Glutamatergic neuron (in vitro differentiated cells): ENCODE results near the gene KCNH2. TPM values are rescaled to one million over a fixed set of nuclear protein-coding genes. Genes with fewer than 3 reads are reported as not detected.

Experiments
- DNase-seq: peaks from one replicate; pipeline ENCODE4 v3.0.0; 2022
- H3K27ac Mint-ChIP-seq: one replicate; pipeline ENCODE4 v1.8.0; 2020; ENCODE audit warnings: mild to moderate bottlenecking, mixed read lengths, inconsistent platforms; ENCODE audit not compliant: unreplicated experiment
- H3K27me3 Mint-ChIP-seq: one replicate; pipeline ENCODE4 v1.8.0; 2020; ENCODE audit warnings: mild to moderate bottlenecking, moderate library complexity, mixed read lengths, inconsistent platforms; ENCODE audit not compliant: unreplicated experiment
- H3K36me3 Mint-ChIP-seq: one replicate; pipeline ENCODE4 v1.8.0; 2020; ENCODE audit warnings: mild to moderate bottlenecking, mixed read lengths, inconsistent platforms; ENCODE audit not compliant: unreplicated experiment
- H3K4me1 Mint-ChIP-seq: one replicate; pipeline ENCODE4 v1.8.0; 2020; ENCODE audit warnings: mild to moderate bottlenecking, low read depth, mixed read lengths, inconsistent platforms; ENCODE audit not compliant: unreplicated experiment
- H3K4me3 Mint-ChIP-seq: one replicate; pipeline ENCODE4 v1.8.0; 2020; ENCODE audit warnings: mild to moderate bottlenecking, mixed read lengths, inconsistent platforms; ENCODE audit not compliant: unreplicated experiment
- H3K9me3 Mint-ChIP-seq: one replicate; pipeline ENCODE4 v1.8.0; 2020; ENCODE audit warnings: mild to moderate bottlenecking, moderate library complexity, mixed read lengths, inconsistent platforms; ENCODE audit not compliant: unreplicated experiment
- total RNA-seq: library from RNA; stranded (reverse); fragmentation: NEBNext Ultra II Directional; extraction: Animal tissue kit (Norgen Biotek cat#: 25700); gene quantifications from one replicate; pipeline ENCODE4 v1.2.1, GENCODE V29; 2021; ENCODE audit not compliant: unreplicated experiment
- TF ChIP-seq, protein P1 (sequence below): fragments of 200-600 bp; sonication (generic); IDR thresholded peaks from one replicate; pipeline ENCODE4 v1.5.0; 2021; ENCODE audit not compliant: partially characterized antibody, unreplicated experiment

Gene KCNH2
- total RNA-seq, 1 donor from 2014 or later: 73.7 TPM

DNA sequence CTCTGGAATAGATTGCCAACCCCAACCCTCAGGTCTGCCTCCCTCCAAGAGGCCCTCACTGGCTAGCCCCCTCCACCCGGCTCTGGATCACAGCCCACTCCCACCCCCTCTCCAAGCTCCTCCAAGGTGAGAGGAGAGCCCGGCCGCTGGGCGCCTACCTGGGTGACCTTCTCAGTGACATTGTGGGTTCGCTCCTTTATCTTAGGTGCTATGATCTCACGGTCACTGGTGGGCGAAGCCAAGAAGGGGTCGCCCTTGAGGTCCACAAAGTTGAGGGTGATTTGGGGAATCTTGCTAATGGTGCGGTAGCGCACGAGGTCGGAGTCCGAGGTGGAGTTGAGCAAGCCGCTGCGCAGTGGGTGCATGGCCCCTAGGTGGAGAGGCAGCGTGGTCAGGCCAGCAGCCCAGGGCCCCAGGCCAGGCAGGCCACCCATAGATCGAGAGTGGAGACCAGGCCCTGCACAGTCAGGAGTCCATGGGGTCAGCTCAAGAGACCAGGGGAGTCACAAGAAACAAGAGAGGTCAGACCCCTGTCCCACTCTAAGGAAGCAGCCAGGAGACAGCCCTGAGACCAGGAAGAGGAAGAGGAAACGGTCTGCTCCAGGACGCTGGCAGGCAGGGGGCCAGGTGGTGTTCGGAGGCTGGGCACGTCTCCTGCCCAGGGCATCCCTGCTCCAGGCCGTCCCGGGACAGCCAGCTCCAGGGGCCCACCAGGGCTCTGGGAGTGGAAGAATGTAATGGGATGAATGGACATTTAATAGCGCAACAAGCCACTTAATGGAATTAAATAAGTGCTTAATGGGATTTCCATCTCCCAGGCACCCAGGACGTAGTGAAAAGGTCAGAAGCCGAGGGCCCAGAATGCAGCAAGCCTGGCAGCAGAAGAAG, 20.7 kb downstream of the KCNH2 start:
- DNase-seq: no peak
- peaks cover 25% of the 10 kb centered on the region for H3K27me3 Mint-ChIP-seq
- H3K9me3 Mint-ChIP-seq: peaks cover 21% of the 10 kb centered on the region
- peaks cover 29% of the 10 kb centered on the region for H3K4me1 Mint-ChIP-seq
- TF ChIP-seq, protein P1, sequence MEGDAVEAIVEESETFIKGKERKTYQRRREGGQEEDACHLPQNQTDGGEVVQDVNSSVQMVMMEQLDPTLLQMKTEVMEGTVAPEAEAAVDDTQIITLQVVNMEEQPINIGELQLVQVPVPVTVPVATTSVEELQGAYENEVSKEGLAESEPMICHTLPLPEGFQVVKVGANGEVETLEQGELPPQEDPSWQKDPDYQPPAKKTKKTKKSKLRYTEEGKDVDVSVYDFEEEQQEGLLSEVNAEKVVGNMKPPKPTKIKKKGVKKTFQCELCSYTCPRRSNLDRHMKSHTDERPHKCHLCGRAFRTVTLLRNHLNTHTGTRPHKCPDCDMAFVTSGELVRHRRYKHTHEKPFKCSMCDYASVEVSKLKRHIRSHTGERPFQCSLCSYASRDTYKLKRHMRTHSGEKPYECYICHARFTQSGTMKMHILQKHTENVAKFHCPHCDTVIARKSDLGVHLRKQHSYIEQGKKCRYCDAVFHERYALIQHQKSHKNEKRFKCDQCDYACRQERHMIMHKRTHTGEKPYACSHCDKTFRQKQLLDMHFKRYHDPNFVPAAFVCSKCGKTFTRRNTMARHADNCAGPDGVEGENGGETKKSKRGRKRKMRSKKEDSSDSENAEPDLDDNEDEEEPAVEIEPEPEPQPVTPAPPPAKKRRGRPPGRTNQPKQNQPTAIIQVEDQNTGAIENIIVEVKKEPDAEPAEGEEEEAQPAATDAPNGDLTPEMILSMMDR: no peak
- no peak overlapping the region for H3K27ac Mint-ChIP-seq
- peaks cover 10% of the 10 kb centered on the region for H3K36me3 Mint-ChIP-seq
- H3K4me3 Mint-ChIP-seq: no peak overlapping the region

DNA sequence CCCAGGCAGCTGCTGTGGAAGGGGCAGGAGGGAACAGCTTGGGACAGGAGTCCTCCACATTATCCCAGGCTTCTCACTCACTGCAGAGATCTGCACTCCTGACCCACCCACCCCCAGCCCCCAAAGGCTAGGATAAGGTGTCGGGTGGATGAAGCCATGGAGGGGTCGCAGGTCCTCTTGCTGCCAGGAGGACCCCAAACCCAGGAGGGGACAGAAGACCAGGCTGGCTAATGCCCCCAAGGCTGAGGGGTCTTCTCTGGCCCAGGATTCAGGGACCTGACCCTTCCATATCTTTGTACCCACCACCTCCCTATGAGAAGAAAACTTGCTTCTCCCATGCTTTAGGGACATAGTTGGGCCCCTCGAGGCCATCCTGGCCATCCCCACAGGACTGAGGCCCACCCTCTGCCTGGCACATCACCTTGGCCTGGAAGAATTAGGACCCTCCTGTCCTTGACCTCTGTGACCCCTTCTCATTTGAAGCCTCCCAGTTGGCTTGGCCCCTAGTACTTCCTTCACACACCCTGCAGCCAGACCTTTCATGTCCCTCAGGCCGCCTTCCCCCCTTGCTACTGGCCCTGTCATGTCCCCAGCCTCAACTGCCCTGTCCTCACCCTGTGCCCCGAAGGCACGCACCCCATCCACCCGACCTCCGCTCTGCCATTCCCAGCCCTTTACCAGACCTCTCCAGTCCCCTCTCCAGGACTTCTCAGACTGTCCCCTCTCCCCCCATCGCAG, 21.6 kb downstream of the KCNH2 start:
- no peak overlapping the region for H3K4me3 Mint-ChIP-seq
- H3K36me3 Mint-ChIP-seq: peaks cover 10% of the 10 kb centered on the region
- peaks cover 23% of the 10 kb centered on the region for H3K4me1 Mint-ChIP-seq
- DNase-seq: no peak
- TF ChIP-seq, protein P1: no peak
- H3K9me3 Mint-ChIP-seq: peaks cover 16% of the 10 kb centered on the region
- H3K27ac Mint-ChIP-seq: no peak overlapping the region
- H3K27me3 Mint-ChIP-seq: peaks cover 17% of the 10 kb centered on the region

DNA sequence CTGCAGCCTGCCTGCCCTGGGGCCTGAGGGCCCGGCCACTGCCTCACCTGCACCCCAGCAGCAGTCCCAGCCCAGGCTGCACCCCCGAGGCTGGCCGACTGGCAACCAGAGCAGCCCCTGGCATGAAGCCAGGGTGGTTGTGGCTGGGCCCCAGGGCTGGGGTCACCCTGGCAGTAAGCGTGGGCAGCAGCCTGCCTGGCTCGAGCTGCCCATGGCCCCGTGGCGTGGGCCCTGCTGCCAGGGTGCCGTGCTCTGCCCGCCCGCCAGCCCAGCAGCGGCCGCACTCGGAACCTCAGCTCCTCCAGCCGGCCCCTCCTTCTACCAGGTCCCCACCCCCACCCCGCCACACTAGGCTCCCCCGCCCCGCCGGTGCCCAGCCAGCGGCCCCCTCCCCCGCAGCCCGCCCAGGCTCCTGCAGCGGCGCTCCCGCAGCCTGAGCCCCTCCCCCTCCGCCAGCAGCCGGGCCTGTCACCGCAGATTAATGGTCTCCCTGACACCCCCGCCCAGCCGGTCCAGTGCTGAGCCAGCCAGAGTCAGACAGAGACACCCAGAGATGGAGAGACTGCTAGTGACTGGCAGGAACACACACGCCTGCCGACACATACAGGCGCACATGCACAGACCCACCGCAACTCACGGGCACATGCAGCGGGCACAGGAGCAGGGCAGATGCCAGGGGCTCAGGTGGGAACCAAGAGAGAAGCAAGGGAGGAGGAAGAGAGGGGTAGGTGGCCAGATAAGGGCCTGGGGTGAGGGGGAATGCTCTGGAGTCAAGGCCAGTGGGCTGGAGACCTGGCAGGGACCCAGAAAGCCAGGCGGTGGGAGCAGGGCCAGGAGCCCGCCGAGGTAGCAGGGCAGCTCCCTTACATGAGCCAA, 22.4 kb downstream of the KCNH2 start:
- peak; percentile 68 for DNase-seq
- Mint-ChIP-seq H3K9me3 (peaks cover 13% of the 10 kb centered on the region), H3K4me3 (peak overlapping the region; percentile 85), H3K4me1 (peaks cover 20% of the 10 kb centered on the region), H3K27ac (no peak overlapping the region), H3K27me3 (peaks cover 18% of the 10 kb centered on the region), H3K36me3 (peaks cover 10% of the 10 kb centered on the region)
- TF ChIP-seq, protein P1: no peak

DNA sequence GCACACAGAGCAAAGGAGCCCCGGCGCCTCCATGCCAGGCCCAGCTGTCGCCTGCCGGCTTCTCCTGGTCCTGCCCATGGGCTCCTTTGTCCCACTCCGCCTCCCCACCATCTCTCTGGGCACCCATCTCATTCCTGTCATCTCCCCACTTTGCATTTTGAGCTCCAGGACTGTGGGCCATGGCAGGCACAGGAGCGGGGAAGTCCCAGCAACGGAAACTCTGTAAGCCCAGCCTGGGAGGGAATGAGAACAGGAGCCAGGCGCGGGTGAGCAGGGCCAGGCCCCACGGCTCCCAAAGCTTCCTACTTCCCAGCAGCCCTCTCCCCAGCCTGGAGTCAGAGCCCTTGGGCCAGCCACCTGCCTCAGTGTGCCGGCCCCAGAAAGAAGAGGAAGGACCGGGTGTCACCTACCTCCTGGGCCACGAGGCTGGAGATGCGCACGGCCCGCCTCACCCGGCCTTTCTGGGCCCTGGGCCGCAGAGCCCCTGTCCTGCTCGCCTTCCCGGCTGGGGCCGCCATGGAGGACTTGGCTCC, 23.1 kb downstream of the KCNH2 start:
- Mint-ChIP-seq H3K27ac (no peak overlapping the region), H3K36me3 (peaks cover 4% of the 10 kb centered on the region), H3K27me3 (peaks cover 15% of the 10 kb centered on the region), H3K9me3 (peaks cover 11% of the 10 kb centered on the region), H3K4me3 (no peak overlapping the region), H3K4me1 (peaks cover 15% of the 10 kb centered on the region)
- TF ChIP-seq, protein P1: no peak
- DNase-seq: no peak
